ENCODE data around the gene CLECL1. TPM values are rescaled to one million over a fixed set of nuclear protein-coding genes. Genes with fewer than 3 reads are reported as not detected.
A peak's percentile ranks its signal among the peaks of the same experiment; 100 is the strongest.
"Not testable (repeated sequence)": the region's sequence is repeated elsewhere in the genome, so short reads cannot be mapped to it uniquely, and the experiment has no call there.

The CLECL1 gene
- total RNA-seq, 2 donors from 2014 or later: 1.3 to 2.8 TPM

DNA sequence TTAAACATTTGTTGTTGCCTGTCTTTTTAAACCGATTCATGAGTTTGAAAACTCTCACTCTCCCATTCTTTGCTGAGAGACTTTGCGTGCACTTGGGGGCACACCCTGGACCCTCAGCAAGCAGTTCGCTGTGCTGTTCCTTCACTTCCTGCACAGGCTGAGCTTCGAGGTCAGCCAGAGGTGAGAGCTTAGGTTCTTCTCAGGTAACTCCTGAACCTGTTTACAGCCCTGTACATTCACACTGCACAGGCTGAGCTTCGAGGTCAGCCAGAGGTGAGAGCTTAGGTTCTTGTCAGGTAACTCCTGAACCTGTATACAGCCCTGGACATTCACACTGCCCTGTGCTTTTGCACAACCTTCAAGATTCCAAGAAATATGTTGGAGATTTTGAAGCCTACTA is 9.8 kb upstream of the CLECL1 start:
- Mint-ChIP-seq H3K27ac (peak overlapping the region; percentile 83 to 89), H3K4me1 (ENCODE audit: low read depth in 2 of 2) (peaks cover 34 to 50% of the 10 kb centered on the region in 2 donors), H3K9me3 (no peaks in the 10 kb centered on the region), H3K4me3 (peak overlapping the region; percentile 82), H3K36me3 (peaks cover 7% of the 10 kb centered on the region), H3K27me3 (no peaks in the 10 kb centered on the region)
- DNase-seq (ENCODE audit: low spot score): no peak
- ATAC-seq: peak in 1 of 2 donors; percentile 22

DNA sequence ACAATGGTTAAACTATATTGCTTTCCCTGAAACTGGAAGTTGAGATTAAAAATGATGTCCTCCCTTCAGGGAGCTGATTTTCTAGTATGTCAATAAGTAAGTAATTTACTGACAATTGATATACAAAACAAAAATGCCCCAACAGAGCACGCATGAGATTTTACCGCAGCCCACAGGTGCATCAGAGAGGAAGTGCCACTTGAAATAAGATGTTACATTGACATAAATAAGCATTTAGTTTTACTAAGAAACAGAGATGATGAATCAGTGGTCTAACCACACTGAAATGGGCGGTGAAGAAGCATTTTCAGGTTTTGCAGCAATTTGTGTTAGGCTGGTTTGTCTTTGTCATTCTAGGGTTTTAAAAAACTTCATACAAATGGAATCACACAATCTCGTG is 8.8 kb upstream of the CLECL1 start:
- H3K4me1 Mint-ChIP-seq (ENCODE audit: low read depth in 2 of 2): peaks cover 40 to 50% of the 10 kb centered on the region in 2 donors
- H3K27me3 Mint-ChIP-seq: no peaks in the 10 kb centered on the region
- H3K9me3 Mint-ChIP-seq: no peaks in the 10 kb centered on the region
- peak overlapping the region; percentile 83 to 89 for H3K27ac Mint-ChIP-seq
- ATAC-seq (peak; percentile 91 to 94), DNase-seq (ENCODE audit: low spot score) (peak; percentile 77)
- H3K4me3 Mint-ChIP-seq: peak overlapping the region; percentile 82
- peaks cover 7% of the 10 kb centered on the region for H3K36me3 Mint-ChIP-seq

- Mint-ChIP-seq H3K27ac (peak overlapping the region; percentile 45 to 81), H3K36me3 (peaks cover 7% of the 10 kb centered on the region), H3K4me3 (peak overlapping the region; percentile 64), H3K4me1 (ENCODE audit: low read depth in 2 of 2) (peaks cover 42 to 57% of the 10 kb centered on the region in 2 donors), H3K9me3 (no peaks in the 10 kb centered on the region), H3K27me3 (no peaks in the 10 kb centered on the region)
- DNase-seq (ENCODE audit: low spot score) (no peak), ATAC-seq (no peak)
Observed at GRCh38 chr12:9740106-9740750, 7.3 kb upstream of the CLECL1 start.

GRCh38 chr12:9739404-9740105 is 6.7 kb upstream of the CLECL1 start:
- not testable (repeated sequence) for H3K9me3 Mint-ChIP-seq; ATAC-seq; DNase-seq (ENCODE audit: low spot score); H3K36me3 Mint-ChIP-seq; H3K27me3 Mint-ChIP-seq
- Mint-ChIP-seq H3K27ac (peak overlapping the region; percentile 81), H3K4me3 (peak overlapping the region; percentile 64), H3K4me1 (ENCODE audit: low read depth in 2 of 2) (peaks cover 39 to 51% of the 10 kb centered on the region in 2 donors)

DNA sequence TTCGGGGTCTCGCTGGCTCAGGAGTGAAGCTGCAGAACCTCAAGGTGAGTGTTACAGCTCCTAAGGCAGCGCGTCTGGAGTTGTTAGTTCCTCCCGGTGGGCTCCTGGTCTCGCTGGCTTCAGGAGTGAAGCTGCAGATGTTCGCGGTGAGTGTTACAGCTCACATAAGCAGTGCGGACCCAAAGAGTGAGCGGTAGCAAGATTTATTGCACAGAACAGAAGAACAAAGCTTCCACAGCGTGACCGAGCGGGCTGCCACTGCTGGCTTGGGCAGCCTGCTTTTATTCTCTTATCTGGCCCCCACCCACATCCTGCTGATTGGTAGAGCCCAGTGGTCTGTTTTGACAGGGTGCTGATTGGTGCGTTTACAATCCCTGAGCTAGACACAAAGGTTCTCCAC is 6.0 kb upstream of the CLECL1 start:
- H3K36me3 Mint-ChIP-seq; ATAC-seq; DNase-seq (ENCODE audit: low spot score); H3K27me3 Mint-ChIP-seq; H3K9me3 Mint-ChIP-seq; H3K4me3 Mint-ChIP-seq: not testable (repeated sequence)
- Mint-ChIP-seq H3K4me1 (ENCODE audit: low read depth in 2 of 2) (peaks cover 39 to 50% of the 10 kb centered on the region in 2 donors), H3K27ac (peak overlapping the region; percentile 77 to 81)

GRCh38 chr12:9736936-9737705 is 4.2 kb upstream of the CLECL1 start:
- H3K36me3 Mint-ChIP-seq: peaks cover 7% of the 10 kb centered on the region
- H3K27me3 Mint-ChIP-seq: no peaks in the 10 kb centered on the region
- peak overlapping the region; percentile 71 for H3K4me3 Mint-ChIP-seq
- H3K4me1 Mint-ChIP-seq (ENCODE audit: low read depth in 2 of 2): peaks cover 35 to 44% of the 10 kb centered on the region in 2 donors
- DNase-seq (ENCODE audit: low spot score) (no peak), ATAC-seq (no peak)
- peak overlapping the region; percentile 77 to 81 for H3K27ac Mint-ChIP-seq
- H3K9me3 Mint-ChIP-seq: no peaks in the 10 kb centered on the region

DNA sequence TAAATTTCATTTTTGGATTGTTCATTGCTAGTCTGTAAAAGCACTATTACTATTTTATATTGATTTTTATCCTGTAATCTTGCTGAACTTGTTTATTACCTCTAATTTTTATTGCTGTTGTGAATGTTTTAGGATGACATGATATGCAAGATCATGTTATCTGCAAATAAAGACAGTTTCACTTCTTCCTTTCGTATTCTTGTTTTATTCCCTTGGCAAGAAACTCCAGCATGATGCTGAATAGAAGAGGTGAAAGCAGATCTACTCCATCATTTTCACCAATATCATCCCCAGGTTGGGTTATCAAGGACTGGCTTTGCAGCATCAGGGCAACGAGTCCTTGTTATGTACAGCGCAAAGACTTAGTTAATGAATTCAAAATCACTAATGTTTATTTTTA is 2.7 kb upstream of the CLECL1 start:
- Mint-ChIP-seq H3K9me3 (no peaks in the 10 kb centered on the region), H3K27ac (no peak overlapping the region), H3K4me3 (no peak overlapping the region), H3K27me3 (no peaks in the 10 kb centered on the region), H3K4me1 (ENCODE audit: low read depth in 2 of 2) (peaks cover 29 to 47% of the 10 kb centered on the region in 2 donors), H3K36me3 (peaks cover 6% of the 10 kb centered on the region)
- ATAC-seq (no peak), DNase-seq (ENCODE audit: low spot score) (no peak)

DNA sequence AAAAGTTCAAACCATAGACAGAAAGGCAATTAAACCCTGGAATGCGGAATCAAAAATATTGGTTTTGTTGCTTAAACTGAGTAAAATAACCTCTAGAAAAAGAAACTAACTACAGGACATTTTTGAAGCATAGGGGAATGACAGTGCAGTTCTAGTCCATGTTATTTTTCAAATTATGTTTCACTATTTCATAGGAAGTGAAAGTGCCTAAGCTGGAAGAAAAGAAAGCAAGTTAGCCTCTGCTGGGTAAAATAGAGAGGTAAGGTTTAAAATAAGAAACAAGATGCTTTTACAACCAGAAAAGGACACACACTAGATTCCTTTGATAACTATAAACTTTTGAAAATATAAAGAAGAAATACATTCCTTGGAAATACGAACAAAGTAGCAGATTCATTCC is 1.1 kb downstream of the CLECL1 start:
- H3K27me3 Mint-ChIP-seq: no peaks in the 10 kb centered on the region
- no peaks in the 10 kb centered on the region for H3K36me3 Mint-ChIP-seq
- H3K27ac Mint-ChIP-seq: peak overlapping the region; percentile 33 to 76
- H3K4me1 Mint-ChIP-seq (ENCODE audit: low read depth in 2 of 2): peaks cover 14 to 32% of the 10 kb centered on the region in 2 donors
- H3K9me3 Mint-ChIP-seq: no peaks in the 10 kb centered on the region
- peak overlapping the region; percentile 45 for H3K4me3 Mint-ChIP-seq
- DNase-seq (ENCODE audit: low spot score) (no peak), ATAC-seq (no peak)

DNA sequence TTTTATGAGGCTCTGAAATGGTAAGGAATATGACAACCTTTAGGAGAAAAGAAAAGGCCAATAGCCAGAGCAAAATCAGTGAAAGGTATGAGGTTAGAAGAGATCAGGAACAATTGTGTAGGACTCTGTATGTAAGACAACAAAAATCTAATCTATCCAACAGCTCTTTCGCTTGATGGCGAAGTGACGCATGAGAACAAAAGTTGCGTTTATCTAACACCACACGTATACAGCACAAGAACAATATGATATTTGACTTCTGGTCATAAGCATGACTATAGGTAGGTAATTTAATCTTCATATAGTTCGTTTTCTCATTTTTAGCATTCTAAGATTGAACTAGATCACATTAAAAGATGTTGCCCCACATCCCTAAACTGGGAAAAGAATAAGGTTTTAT is 1.5 kb downstream of the CLECL1 start:
- H3K9me3 Mint-ChIP-seq: no peaks in the 10 kb centered on the region

GRCh38 chr12:9730591-9730990 is 2.3 kb downstream of the CLECL1 start:
- Mint-ChIP-seq H3K27me3 (no peaks in the 10 kb centered on the region), H3K4me1 (ENCODE audit: low read depth in 2 of 2) (peaks cover 12 to 24% of the 10 kb centered on the region in 2 donors), H3K27ac (peak overlapping the region in 1 of 2 donors; percentile 57), H3K9me3 (no peaks in the 10 kb centered on the region), H3K36me3 (no peaks in the 10 kb centered on the region), H3K4me3 (no peak overlapping the region)
- DNase-seq (ENCODE audit: low spot score) (no peak), ATAC-seq (no peak)

More for the DNA sequence above, 1.5 kb downstream of the CLECL1 start:
- Mint-ChIP-seq H3K36me3 (no peaks in the 10 kb centered on the region), H3K27me3 (no peaks in the 10 kb centered on the region), H3K27ac (peak overlapping the region; percentile 33 to 57), H3K4me1 (ENCODE audit: low read depth in 2 of 2) (peaks cover 12 to 28% of the 10 kb centered on the region in 2 donors), H3K4me3 (peak overlapping the region; percentile 45)
- ATAC-seq: no peak
- DNase-seq (ENCODE audit: low spot score): no peak

- H3K27ac Mint-ChIP-seq: no peak overlapping the region
- no peaks in the 10 kb centered on the region for H3K27me3 Mint-ChIP-seq
- DNase-seq (ENCODE audit: low spot score) (no peak), ATAC-seq (no peak)
- H3K4me3 Mint-ChIP-seq: no peak overlapping the region
- no peaks in the 10 kb centered on the region for H3K9me3 Mint-ChIP-seq
- H3K36me3 Mint-ChIP-seq: no peaks in the 10 kb centered on the region
- peaks cover 12 to 24% of the 10 kb centered on the region in 2 donors for H3K4me1 Mint-ChIP-seq (ENCODE audit: low read depth in 2 of 2)
Observed at GRCh38 chr12:9730011-9730410, 2.9 kb downstream of the CLECL1 start.

GRCh38 chr12:9729082-9729481 is 3.8 kb downstream of the CLECL1 start:
- H3K27ac Mint-ChIP-seq: no peak overlapping the region
- no peaks in the 10 kb centered on the region for H3K27me3 Mint-ChIP-seq
- no peak for ATAC-seq
- no peaks in the 10 kb centered on the region for H3K9me3 Mint-ChIP-seq
- no peaks in the 10 kb centered on the region for H3K36me3 Mint-ChIP-seq
- peaks cover 12 to 24% of the 10 kb centered on the region in 2 donors for H3K4me1 Mint-ChIP-seq (ENCODE audit: low read depth in 2 of 2)
- H3K4me3 Mint-ChIP-seq: no peak overlapping the region
- no peak for DNase-seq (ENCODE audit: low spot score)

DNA sequence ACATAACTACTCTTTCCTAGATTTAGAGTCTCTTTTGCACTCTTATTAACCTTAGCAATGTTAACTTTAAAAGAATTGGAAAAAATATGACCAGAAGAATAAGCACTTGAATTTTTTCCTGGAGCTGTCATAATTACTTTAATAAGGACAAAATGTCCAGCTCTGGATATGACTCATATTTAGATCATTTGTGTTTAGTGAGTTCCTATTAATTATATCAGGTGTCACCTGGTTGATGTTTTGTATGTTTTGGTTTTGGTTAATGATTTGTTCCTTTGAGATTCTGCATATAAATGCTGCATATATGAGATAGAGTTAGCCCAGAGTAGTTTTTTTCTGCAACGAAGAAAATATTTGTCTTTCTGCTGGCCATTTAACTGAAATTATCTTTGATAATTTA is 5.1 kb downstream of the CLECL1 start:
- H3K4me1 Mint-ChIP-seq (ENCODE audit: low read depth in 2 of 2): peaks cover 7 to 17% of the 10 kb centered on the region in 2 donors
- H3K27ac Mint-ChIP-seq: no peak overlapping the region
- no peaks in the 10 kb centered on the region for H3K9me3 Mint-ChIP-seq
- no peak for ATAC-seq
- no peak overlapping the region for H3K4me3 Mint-ChIP-seq
- no peaks in the 10 kb centered on the region for H3K36me3 Mint-ChIP-seq
- DNase-seq (ENCODE audit: low spot score): no peak
- H3K27me3 Mint-ChIP-seq: peaks cover 0 to 3% of the 10 kb centered on the region in 2 donors
